ENCODE results near the gene FNDC11.
"Not testable (repeated sequence)": the region's sequence is repeated elsewhere in the genome, so short reads cannot be mapped to it uniquely, and the experiment has no call there.

The FNDC11 gene

GRCh38 chr20:63554361-63555278, 661 bp downstream of the FNDC11 start:
- peak; percentile 55 for DNase-seq (ENCODE audit: low spot score)

GRCh38 chr20:63555661-63556381, 1.9 kb downstream of the FNDC11 start:
- DNase-seq (ENCODE audit: low spot score): no peak

DNA sequence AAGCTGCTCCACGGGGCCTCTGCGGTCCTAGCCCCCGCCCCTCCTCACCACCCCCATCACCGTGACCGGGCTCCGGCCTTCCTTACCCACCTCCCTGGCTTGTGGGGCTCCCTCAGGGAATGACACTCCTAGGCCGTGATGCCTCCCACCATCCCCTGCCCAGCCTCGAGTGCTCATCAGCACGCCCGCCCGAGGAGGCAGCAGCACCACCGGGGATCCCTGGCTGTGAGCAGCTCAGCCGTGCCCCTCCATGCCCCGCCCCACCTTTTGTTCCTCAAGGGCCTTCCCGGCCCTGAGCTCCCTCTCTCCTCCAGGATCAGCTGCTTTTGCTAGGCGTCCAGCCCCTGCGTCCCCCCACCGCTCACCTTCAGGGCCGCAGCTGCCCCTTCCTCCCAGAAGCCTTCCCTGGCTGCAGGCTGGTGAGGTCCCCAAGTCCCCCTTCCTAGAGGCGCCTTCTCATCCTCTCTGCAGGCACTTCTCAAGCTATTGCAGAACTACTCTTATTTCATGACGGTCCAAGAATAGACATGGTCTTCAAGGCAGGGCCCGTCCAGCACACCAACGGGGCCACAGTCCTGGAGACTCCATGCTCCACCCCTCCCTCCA, 3.0 kb downstream of the FNDC11 start:
- no peak for DNase-seq (ENCODE audit: low spot score)

DNA sequence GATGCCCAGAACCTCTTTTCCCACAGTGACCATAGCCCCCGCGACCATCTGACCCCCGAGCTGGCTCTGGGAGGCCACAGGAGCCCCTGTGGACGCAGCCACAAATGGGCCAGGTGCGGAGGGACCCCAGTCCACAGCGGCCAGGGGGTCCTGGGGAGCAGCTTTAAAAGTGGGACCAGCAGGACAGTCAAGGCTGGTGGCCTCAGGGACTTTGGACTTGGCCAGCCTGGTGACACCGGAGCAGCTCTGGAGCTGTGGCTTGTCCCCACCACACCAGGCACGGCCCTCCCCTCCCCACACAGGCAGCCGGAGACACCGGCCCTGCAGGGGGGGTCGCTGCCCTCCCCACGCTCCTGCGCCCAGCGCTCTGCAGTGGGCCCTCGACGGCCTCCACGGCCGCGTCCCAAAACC, 3.5 kb downstream of the FNDC11 start:
- no peak for DNase-seq (ENCODE audit: low spot score)

DNA sequence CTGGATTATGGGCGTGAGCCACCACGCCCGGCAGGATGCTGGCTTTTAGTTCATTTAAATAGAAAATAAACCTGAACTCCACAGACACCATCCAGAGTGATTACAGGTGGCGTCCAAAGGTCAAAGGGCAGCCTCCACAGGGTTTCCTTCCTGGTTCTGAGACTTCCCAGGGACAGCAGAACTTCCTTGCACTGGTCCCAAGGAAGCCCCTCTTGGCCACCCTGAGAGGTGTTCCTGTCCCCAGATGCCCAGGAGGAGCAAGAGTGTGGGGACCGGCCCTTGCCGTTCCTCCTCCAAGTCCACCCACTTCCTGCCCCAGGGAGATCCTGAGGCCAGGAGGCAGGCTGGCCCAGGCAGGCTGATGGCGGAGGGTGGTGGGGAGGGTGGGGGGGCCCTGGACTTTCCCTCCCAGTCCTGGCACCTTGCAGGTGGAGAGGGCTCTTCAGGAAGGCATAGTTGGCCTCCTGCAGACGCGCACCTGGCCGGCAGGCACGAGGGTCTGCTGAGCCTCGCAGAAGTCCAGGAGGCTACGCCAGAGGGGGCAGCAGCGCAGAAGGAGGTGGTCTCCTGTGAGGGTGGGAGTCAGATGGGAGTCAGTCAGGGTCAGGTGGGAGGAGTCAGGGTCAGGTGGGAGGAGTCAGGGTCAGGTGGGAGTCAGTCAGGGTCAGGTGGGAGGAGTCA, 5.0 kb downstream of the FNDC11 start:
- no peak for DNase-seq (ENCODE audit: low spot score)

DNA sequence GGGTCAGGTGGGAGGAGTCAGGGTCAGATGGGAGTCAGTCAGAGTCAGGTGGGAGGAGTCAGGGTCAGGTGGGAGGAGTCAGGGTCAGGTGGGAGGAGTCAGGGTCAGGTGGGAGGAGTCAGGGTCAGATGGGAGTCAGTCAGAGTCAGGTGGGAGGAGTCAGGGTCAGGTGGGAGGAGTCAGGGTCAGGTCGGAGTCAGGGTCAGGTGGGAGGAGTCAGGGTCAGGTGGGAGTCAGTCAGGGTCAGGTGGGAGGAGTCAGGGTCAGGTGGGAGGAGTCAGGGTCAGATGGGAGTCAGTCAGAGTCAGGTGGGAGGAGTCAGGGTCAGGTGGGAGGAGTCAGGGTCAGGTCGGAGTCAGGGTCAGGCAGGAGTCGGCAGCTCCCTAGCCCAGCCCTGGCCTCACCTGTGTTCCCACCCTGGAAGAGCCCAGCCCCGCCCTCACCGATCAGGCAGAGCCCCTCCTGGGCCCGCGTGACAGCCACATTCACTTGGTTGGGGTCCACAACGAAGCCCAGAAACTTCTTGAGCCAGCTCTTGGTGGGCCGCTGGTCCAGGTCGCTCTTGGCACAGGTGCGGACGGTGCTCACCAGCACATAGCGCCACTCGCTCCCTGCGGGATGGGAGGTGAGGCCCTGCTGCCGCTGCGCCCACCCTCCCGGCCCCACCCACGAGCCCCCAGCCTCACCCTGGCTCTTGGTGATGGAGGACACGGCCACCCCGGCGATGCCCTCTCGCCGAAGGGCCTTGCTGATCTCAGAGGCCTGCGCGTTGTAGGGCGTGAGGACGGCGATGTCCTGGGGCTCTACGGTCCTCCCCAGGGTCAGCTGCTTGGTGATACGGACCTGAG, 5.8 kb downstream of the FNDC11 start:
- DNase-seq (ENCODE audit: low spot score): not testable (repeated sequence)

DNA sequence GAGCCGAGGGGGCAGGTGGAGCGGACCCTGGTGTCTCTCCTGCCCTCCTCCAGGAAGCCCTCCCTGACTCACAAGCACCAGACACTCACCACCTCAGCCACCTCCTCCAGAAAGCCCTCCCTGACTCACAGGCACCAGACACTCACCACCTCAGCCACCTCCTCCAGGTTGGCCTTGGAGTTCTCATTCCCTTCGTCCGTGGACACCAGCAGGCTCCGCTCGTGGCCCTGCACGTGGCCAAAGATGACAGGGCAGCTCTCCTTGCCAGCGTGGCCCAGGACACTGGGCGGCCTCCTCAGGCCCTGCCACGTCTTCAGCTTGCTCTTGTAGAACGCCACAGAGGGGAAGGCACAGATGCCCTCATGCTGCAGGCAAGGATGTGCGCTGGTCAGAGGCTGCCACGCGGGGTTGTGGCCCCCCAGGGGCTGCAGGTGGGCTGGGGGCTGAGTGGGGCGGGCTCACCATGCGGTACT, 6.4 kb downstream of the FNDC11 start:
- DNase-seq (ENCODE audit: low spot score): no peak

DNA sequence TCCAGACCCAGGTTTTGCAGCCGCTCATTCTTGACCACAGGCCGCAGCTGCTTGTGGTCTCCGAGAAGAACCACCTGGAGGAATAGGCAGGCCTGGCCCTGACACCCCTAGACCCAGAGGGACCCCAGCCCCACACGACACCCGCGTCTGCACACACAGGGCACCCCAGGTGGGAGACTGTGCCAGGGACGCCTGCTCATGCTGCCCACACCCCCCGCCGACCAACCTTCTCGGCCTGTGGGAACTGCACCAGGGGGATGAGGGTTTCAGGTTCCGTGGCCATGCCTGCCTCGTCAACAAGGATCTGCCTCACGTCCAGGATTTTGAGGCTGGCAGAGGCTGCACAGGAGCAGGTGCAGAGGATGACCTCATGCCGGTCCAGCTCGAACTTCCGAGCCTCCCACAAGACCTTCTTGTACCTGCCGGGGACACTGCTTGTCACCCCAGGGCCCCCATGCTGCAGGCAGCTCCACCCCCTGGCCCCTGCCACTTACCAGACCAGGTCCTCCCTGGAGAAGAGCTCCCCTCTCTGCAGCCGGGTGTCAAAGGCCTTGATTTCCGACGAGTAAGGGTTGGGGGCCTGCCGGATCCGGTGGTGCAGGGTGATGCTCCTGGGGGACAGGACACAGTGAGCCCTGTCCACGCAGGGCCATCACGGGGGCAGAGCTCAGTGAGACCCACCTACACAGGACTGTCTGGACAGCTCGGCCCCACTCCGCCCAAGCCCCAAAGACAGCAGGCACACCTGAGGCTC, 7.1 kb downstream of the FNDC11 start:
- DNase-seq (ENCODE audit: low spot score): no peak

- DNase-seq (ENCODE audit: low spot score): no peak
Measured at GRCh38 chr20:63561624-63562396, 7.9 kb downstream of the FNDC11 start.

- DNase-seq (ENCODE audit: low spot score): no peak
Measured at GRCh38 chr20:63562461-63563224, 8.7 kb downstream of the FNDC11 start.

DNA sequence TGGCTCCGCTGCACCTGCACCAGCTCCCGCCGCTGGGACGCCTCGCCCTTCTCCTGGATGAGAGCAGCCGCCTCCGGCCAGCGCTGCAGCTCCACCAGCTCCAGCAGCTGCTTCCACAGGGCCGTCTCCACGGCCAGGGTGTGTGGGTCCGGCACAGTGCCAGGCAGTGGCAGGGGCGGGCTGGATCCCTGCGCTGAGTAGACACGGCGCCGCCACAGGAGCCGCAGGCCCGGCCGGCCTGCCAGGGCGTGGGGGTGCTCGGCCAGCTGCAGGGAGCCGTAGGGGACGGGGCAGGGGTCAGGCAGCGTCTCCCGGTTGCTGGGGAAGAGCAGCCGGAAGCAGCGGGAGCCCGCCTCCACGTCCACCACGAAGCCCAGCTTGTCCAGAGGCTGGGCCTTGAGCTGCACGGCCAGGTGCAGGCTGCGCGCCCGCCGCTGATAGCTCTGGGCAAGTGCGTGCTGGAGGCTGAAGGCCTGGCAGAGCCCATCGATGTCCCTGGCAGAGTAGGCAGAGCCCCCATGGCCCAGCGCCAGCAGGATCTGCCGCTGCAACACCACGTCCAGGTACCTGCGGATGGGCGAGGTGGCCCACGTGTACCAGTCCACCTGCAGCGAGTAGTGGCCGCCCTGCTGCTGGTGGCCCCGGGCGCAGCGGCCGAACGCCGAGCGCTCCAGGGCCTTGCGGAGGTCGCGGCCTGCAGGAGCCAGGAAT, 9.4 kb downstream of the FNDC11 start:
- no peak for DNase-seq (ENCODE audit: low spot score)

GRCh38 chr20:63564036-63564810, 10.3 kb downstream of the FNDC11 start:
- no peak for DNase-seq (ENCODE audit: low spot score)

DNA sequence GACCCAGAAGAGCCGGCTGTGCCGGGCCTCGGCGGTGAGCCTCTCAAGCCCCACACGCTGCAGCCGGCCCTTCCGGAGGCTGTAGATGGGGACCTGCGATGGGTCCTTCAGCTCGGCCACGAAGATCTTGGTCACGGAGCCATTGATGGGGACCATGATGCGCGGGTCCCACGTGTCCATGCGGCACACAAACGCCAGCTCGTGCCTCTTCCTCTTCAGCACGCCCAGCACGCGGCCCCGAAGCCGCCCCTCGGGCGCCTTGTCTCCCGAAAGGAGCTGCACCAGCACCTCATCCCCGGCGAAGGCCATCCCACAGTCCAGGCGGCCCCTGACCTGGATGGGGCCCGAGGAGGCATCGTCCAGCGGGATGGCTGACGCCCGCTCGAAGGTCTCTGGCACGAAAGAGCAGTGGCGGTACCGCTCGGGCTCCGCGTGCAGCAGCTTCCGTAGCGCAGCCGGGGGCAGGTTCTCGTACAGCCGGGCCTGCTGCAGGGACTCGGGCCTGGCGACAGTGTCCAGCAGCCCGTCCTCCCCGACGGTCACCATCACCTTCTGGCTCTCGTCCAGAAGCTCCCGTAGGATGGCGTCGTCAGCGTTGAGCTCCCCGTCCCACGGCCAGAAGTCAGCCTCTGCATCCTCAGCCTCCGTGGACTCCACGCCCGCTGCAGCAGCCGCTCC, 11.2 kb downstream of the FNDC11 start:
- no peak for DNase-seq (ENCODE audit: low spot score)

GRCh38 chr20:63565699-63566335, 11.9 kb downstream of the FNDC11 start:
- no peak for DNase-seq (ENCODE audit: low spot score)

DNA sequence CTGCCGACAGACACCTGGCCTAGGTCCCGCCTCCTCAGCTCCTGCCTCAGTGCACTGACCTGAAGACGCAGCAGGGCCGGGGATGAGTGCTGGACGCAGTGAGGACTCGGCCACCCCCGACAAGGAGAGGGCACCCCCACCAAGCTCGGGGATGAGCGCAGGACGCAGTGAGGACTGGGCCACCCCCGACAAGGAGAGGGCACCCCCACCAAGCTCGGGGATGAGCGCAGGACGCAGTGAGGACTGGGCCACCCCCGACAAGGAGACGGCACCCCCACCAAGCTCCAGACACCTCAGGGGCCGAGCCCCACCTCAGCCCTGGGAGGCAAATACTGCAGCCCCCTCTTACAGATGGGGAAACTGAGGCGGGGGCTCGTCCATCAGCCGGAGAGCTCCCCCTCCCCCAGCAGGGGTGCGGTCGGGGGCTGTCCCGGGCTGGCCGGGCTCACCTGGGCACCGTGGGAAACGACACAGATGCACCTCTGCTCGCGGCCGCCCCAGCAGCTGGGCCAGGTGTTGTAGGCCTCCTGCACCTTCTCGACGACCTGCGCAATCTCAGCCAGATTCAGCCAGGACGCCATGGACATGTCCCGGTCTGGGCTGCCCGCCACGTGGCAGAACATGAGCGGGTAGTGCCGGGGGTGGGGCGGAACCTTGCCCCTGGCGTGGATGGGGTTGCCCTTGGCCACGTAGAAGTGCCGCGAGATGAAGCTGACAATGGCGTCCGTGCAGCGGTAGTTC, 12.6 kb downstream of the FNDC11 start:
- DNase-seq (ENCODE audit: low spot score): no peak

GRCh38 chr20:63567136-63567385, 13.1 kb downstream of the FNDC11 start:
- DNase-seq (ENCODE audit: low spot score): no peak

Measured in germinal center (tissue), 1 donor.